Spleen (tissue), 11 donors: ENCODE data around the gene PCBP3. TPM values are rescaled to one million over a fixed set of nuclear protein-coding genes. Genes with fewer than 3 reads are reported as not detected.

Source experiments
- DNase-seq: peaks from one replicate; pipeline ENCODE4 v3.0.0-alpha.2; 2020
- H3K27ac ChIP-seq, 8 donors: fragments of 200-600 bp; sonication (generic) in 7 of 8; 1 replicate in 4 of 8; 2 replicates in 4 of 8; pipeline versions ENCODE4 v1.5.0 to v1.8.0; 2016 to 2021; ENCODE audit warnings: inconsistent platforms in 4 of 8, mild to moderate bottlenecking in 4 of 8, moderate library complexity in 1 of 8
- H3K27me3 ChIP-seq, 7 donors: fragments of 200-600 bp; sonication (generic) in 6 of 7; replicated peaks in 1 of 7; 1 replicate in 4 of 7; 2 replicates in 3 of 7; pipeline versions ENCODE4 v1.5.0 to v1.8.0; 2016 to 2021; ENCODE audit warnings: inconsistent platforms in 3 of 7, mild to moderate bottlenecking in 1 of 7
- H3K36me3 ChIP-seq, 6 donors: fragments of 200-600 bp; sonication (generic) in 5 of 6; 1 replicate in 4 of 6; 2 replicates in 2 of 6; pipeline versions ENCODE4 v1.5.0 to v1.8.0; 2016 to 2021; ENCODE audit warnings: inconsistent platforms in 2 of 6
- H3K4me1 ChIP-seq, 6 donors: fragments of 200-600 bp; sonication (generic) in 5 of 6; 1 replicate in 3 of 6; 2 replicates in 3 of 6; pipeline versions ENCODE4 v1.5.0 to v1.8.0; 2016 to 2021; ENCODE audit warnings: inconsistent platforms in 3 of 6
- H3K4me3 ChIP-seq, 8 donors: fragments of 200-600 bp; sonication (generic) in 7 of 8; 1 replicate in 4 of 8; 2 replicates in 4 of 8; pipeline versions ENCODE4 v1.5.0 to v1.8.0; 2016 to 2021; ENCODE audit warnings: inconsistent platforms in 4 of 8, mild to moderate bottlenecking in 4 of 8, moderate library complexity in 2 of 8
- H3K9me3 ChIP-seq, 8 donors: fragments of 200-600 bp; sonication (generic) in 7 of 8; 1 replicate in 4 of 8; 2 replicates in 4 of 8; pipeline versions ENCODE4 v1.5.0 to v1.8.0; 2016 to 2021; ENCODE audit warnings: inconsistent platforms in 4 of 8
- CTCF ChIP-seq, 11 experiments: fragments of 200-600 bp in 7 of 11; fragments of 450-650 bp in 4 of 11; sonication (generic) in 4 of 11; IDR thresholded peaks in 8 of 11; conservative IDR thresholded peaks in 3 of 11; 1 replicate in 7 of 11; 2 replicates in 4 of 11; pipeline versions ENCODE4 v1.4.0 to v1.8.0; 2016 to 2021; ENCODE audit warnings: antibody characterized with exemption in 11 of 11, inconsistent platforms in 4 of 11, mild to moderate bottlenecking in 1 of 11
- POLR2A ChIP-seq, 3 donors: fragments of 450-650 bp; IDR thresholded peaks; one replicate each; pipeline ENCODE4 v1.5.1; 2017; ENCODE audit warnings: antibody characterized with exemption in 3 of 3, mild to moderate bottlenecking in 1 of 3
- POLR2AphosphoS5 ChIP-seq, 3 donors: sonication (generic); formaldehyde crosslinking; IDR thresholded peaks; one replicate each; pipeline ENCODE4 v1.5.1; 2017; ENCODE audit warnings: antibody characterized with exemption in 3 of 3
- WGBS, 5 donors: extraction: QIAGEN DNeasy Blood & Tissue Kit in 3 of 5; methylation state at CpG; one replicate each; pipeline versions ENCODE4 v1.1.5 to v1.1.7; 2013 to 2018; 5-methylcytosine and 5-hydroxymethylcytosine counted together
- intact Hi-C: fragments of 100-400 bp; cut with DNase I; formaldehyde crosslinking; loops from one replicate; pipeline ENCODE4 v1.15.0; 2023; ENCODE audit warnings: low total_unique reads
- polyA plus RNA-seq, 3 donors: library from polyadenylated mRNA; stranded (reverse); fragments of 200-250 nt; gene quantifications; one replicate each; pipeline ENCODE4 v1.2.1, GENCODE V29; 2013
- total RNA-seq, 7 donors: library from RNA; depleted of rRNA in 3 of 7; stranded (reverse); fragments of >200 nt in 3 of 7; fragmentation: NEBNext Ultra II Directional in 4 of 7; extraction: Animal tissue kit (Norgen Biotek cat#: 25700) in 4 of 7; gene quantifications; one replicate each; pipeline versions ENCODE4 v1.1.0 to v1.2.1, GENCODE V29; 2016 to 2021
- donor health status: healthy with polysubstance abuse.
- donor health status: DM: no; HTN: no; CAD: no; lungs with moderate emphysema.
- donor health status: DM: no; HTN: no; CAD: no.
- donor health status: Bipolar disorder and iron deficiency.
- donor health status: healthy.
- donor health status: DM: no; HTN: no; CAD: no.
- donor health status: DM: yes; HTN: yes; CAD: no.

PCBP3 gene
- total and polyA plus RNA-seq, 10 donors, result 4.2 to 31.6 (median 15.2) TPM

- Histone ChIP-seq H3K27ac (no peak overlapping the region), H3K36me3 (peaks cover 0 to 21% (median 0%) of the 10 kb centered on the region in 6 donors), H3K9me3 (no peaks in the 10 kb centered on the region), H3K4me1 (no peaks in the 10 kb centered on the region), H3K4me3 (no peak overlapping the region), H3K27me3 (no peaks in the 10 kb centered on the region)
- intact Hi-C loops, result no loop called here
- no peak for DNase-seq
- TF ChIP-seq POLR2A (IDR thresholded peaks at IDR 0.05), result no peak
- TF ChIP-seq POLR2AphosphoS5 (IDR thresholded peaks at IDR 0.05), result no peak
- no peak for TF ChIP-seq CTCF (IDR thresholded peaks at IDR 0.05 in 8 of 11, conservative IDR thresholded peaks at IDR 0.05 in 3 of 11)
- WGBS, 5 donors, result 76 to 85% (median 83%) methylated on average over 14 of the region's 14 CpGs
Measured at GRCh38 chr21:45740491-45741357, 97.2 kb downstream of the PCBP3 start.

- H3K4me3 ChIP-seq, result no peak overlapping the region
- no peaks in the 10 kb centered on the region for H3K9me3 ChIP-seq
- 74 to 83% (median 80%) methylated on average over 6 of the region's 6 CpGs for WGBS, 5 donors
- peaks cover 0 to 13% (median 0%) of the 10 kb centered on the region in 6 donors for H3K36me3 ChIP-seq
- intact Hi-C loops, result no loop called here
- no peak for TF ChIP-seq CTCF (IDR thresholded peaks at IDR 0.05 in 8 of 11, conservative IDR thresholded peaks at IDR 0.05 in 3 of 11)
- TF ChIP-seq POLR2A (IDR thresholded peaks at IDR 0.05), result no peak
- no peak for TF ChIP-seq POLR2AphosphoS5 (IDR thresholded peaks at IDR 0.05)
- no peak overlapping the region for H3K27ac ChIP-seq
- no peaks in the 10 kb centered on the region for H3K4me1 ChIP-seq
- H3K27me3 ChIP-seq, result no peaks in the 10 kb centered on the region
- no peak for DNase-seq
Measured at GRCh38 chr21:45741691-45742090, 98.2 kb downstream of the PCBP3 start.

- TF ChIP-seq POLR2AphosphoS5 (IDR thresholded peaks at IDR 0.05) (no peak), POLR2A (IDR thresholded peaks at IDR 0.05) (no peak), CTCF (IDR thresholded peaks at IDR 0.05 in 8 of 11, conservative IDR thresholded peaks at IDR 0.05 in 3 of 11) (no peak)
- H3K36me3 ChIP-seq, result peaks cover 0 to 13% (median 0%) of the 10 kb centered on the region in 6 donors
- H3K4me1 ChIP-seq, result no peaks in the 10 kb centered on the region
- H3K27me3 ChIP-seq, result no peaks in the 10 kb centered on the region
- intact Hi-C loops, result no loop called here
- WGBS, 5 donors, result 70 to 85% (median 82%) methylated on average over 7 of the region's 7 CpGs
- H3K4me3 ChIP-seq, result no peak overlapping the region
- DNase-seq, result no peak
- H3K9me3 ChIP-seq, result no peaks in the 10 kb centered on the region
- no peak overlapping the region for H3K27ac ChIP-seq
Measured at GRCh38 chr21:45742247-45742646, 98.7 kb downstream of the PCBP3 start.

- no peak for TF ChIP-seq CTCF (IDR thresholded peaks at IDR 0.05 in 8 of 11, conservative IDR thresholded peaks at IDR 0.05 in 3 of 11)
- no peak for TF ChIP-seq POLR2A (IDR thresholded peaks at IDR 0.05)
- TF ChIP-seq POLR2AphosphoS5 (IDR thresholded peaks at IDR 0.05), result no peak
- Histone ChIP-seq H3K27me3 (no peaks in the 10 kb centered on the region), H3K4me3 (no peak overlapping the region), H3K27ac (no peak overlapping the region), H3K9me3 (no peaks in the 10 kb centered on the region), H3K36me3 (peaks cover 0 to 18% (median 0%) of the 10 kb centered on the region in 6 donors), H3K4me1 (no peaks in the 10 kb centered on the region)
- 85 to 96% (median 91%) methylated on average over 6 to 7 of the region's 7 CpGs for WGBS, 5 donors
- intact Hi-C loops, result no loop called here
- no peak for DNase-seq
Measured at GRCh38 chr21:45745256-45745655, 101.7 kb downstream of the PCBP3 start.
